SK-N-SH treated with all-trans-retinoic acid at 6 μM for 48 hours (cell line): ENCODE measurements around the gene FGF11.

ENCODE experiments used
- ATAC-seq: fragments of 200-7000 bp; cut with Tn5 transposase; 3 replicates; pipeline ENCODE4 v1.9.1; 2020; ENCODE audit warnings: mild to moderate bottlenecking, moderate library complexity
- ARNTL ChIP-seq: fragments of 450-650 bp; formaldehyde crosslinking; IDR thresholded peaks from 2 replicates; pipeline ENCODE4 v1.5.0; 2020; ENCODE audit warnings: low read depth, mild to moderate bottlenecking, moderate library complexity, borderline replicate concordance
- BACH2 ChIP-seq: fragments of 250-450 bp; sonication (Bioruptor Pico); IDR thresholded peaks from 2 replicates; pipeline ENCODE4 v1.9.0; 2021; ENCODE audit warnings: mild to moderate bottlenecking, borderline replicate concordance
- CREB5 ChIP-seq: fragments of 250-450 bp; sonication (Bioruptor Pico); IDR thresholded peaks from 2 replicates; pipeline ENCODE4 v1.5.1; 2020; ENCODE audit warnings: low read depth, mild to moderate bottlenecking, moderate library complexity
- CSDC2 ChIP-seq: fragments of 250-450 bp; sonication (Bioruptor Pico); IDR thresholded peaks from 2 replicates; pipeline ENCODE4 v1.5.0; 2020; ENCODE audit warnings: mild to moderate bottlenecking, moderate library complexity
- CSRNP3 ChIP-seq: fragments of 250-450 bp; sonication (Bioruptor Pico); IDR thresholded peaks from 2 replicates; pipeline ENCODE4 v1.5.1; 2021; ENCODE audit warnings: mild to moderate bottlenecking, moderate library complexity
- ESRRG ChIP-seq: fragments of 250-450 bp; sonication (Bioruptor Pico); IDR thresholded peaks from 2 replicates; pipeline ENCODE4 v1.6.1; 2021; ENCODE audit warnings: mild to moderate bottlenecking
- GLIS3 ChIP-seq: fragments of 250-450 bp; sonication (Bioruptor Pico); IDR thresholded peaks from 2 replicates; pipeline ENCODE4 v1.5.0; 2020; ENCODE audit warnings: mild to moderate bottlenecking, moderate library complexity
- ISL1 ChIP-seq: fragments of 250-450 bp; sonication (Bioruptor Pico); IDR thresholded peaks from 2 replicates; pipeline ENCODE4 v2.1.2; 2022; ENCODE audit warnings: mild to moderate bottlenecking, moderate library complexity
- OSR1 ChIP-seq: fragments of 250-450 bp; sonication (Bioruptor Pico); IDR thresholded peaks from 2 replicates; pipeline ENCODE4 v1.8.0; 2022; ENCODE audit warnings: moderate library complexity, mild to moderate bottlenecking, inconsistent platforms
- PATZ1 ChIP-seq: fragments of 250-450 bp; sonication (Bioruptor Pico); IDR thresholded peaks from 2 replicates; pipeline ENCODE4 v1.8.0; 2020; ENCODE audit warnings: mild to moderate bottlenecking, moderate library complexity, borderline replicate concordance
- PPARA ChIP-seq: fragments of 250-450 bp; sonication (Bioruptor Pico); IDR thresholded peaks from 2 replicates; pipeline ENCODE4 v1.5.0; 2020; ENCODE audit warnings: mild to moderate bottlenecking, borderline replicate concordance
- RARB ChIP-seq: fragments of 250-450 bp; sonication (Bioruptor Pico); IDR thresholded peaks from 2 replicates; pipeline ENCODE4 v1.8.0; 2021; ENCODE audit warnings: mild to moderate bottlenecking, moderate library complexity
- SNAI2 ChIP-seq: fragments of 250-450 bp; sonication (Bioruptor Pico); IDR thresholded peaks from 2 replicates; pipeline ENCODE4 v1.5.0; 2020; ENCODE audit warnings: mild to moderate bottlenecking, moderate library complexity
- TCF4 ChIP-seq: fragments of 250-450 bp; sonication (Bioruptor Pico); IDR thresholded peaks from 2 replicates; pipeline ENCODE4 v1.8.0; 2021; ENCODE audit warnings: mild to moderate bottlenecking, moderate library complexity, borderline replicate concordance
- TOX ChIP-seq: fragments of 250-450 bp; sonication (Bioruptor Pico); IDR thresholded peaks from 2 replicates; pipeline ENCODE4 v1.8.0; 2021; ENCODE audit warnings: mild to moderate bottlenecking, moderate library complexity, borderline replicate concordance
- TSHZ2 ChIP-seq: fragments of 250-450 bp; sonication (Bioruptor Pico); IDR thresholded peaks from 2 replicates; pipeline ENCODE4 v1.5.0; 2020; ENCODE audit warnings: mild to moderate bottlenecking, moderate library complexity
- ZC3H10 ChIP-seq: fragments of 250-450 bp; sonication (Bioruptor Pico); IDR thresholded peaks from 2 replicates; pipeline ENCODE4 v1.5.1; 2021; ENCODE audit warnings: mild to moderate bottlenecking, moderate library complexity
- ZFP3 ChIP-seq: fragments of 250-450 bp; sonication (Bioruptor Pico); IDR thresholded peaks from 2 replicates; pipeline ENCODE4 v1.5.0; 2020; ENCODE audit warnings: mild to moderate bottlenecking, moderate library complexity
- ZFP30 ChIP-seq: fragments of 450-650 bp; formaldehyde crosslinking; IDR thresholded peaks from 2 replicates; pipeline ENCODE4 v1.5.0; 2022; ENCODE audit warnings: mild to moderate bottlenecking, moderate library complexity
- ZNF565 ChIP-seq: fragments of 450-650 bp; formaldehyde crosslinking; conservative IDR thresholded peaks from 2 replicates; pipeline ENCODE4 v1.5.0; 2020; ENCODE audit warnings: low read depth, mild to moderate bottlenecking, moderate library complexity
- ZNF70 ChIP-seq: fragments of 450-650 bp; formaldehyde crosslinking; IDR thresholded peaks from 2 replicates; pipeline ENCODE4 v1.5.0; 2020; ENCODE audit warnings: mild to moderate bottlenecking, moderate library complexity
- ZNF8 ChIP-seq: fragments of 450-650 bp; formaldehyde crosslinking; IDR thresholded peaks from 2 replicates; pipeline ENCODE4 v1.5.0; 2020; ENCODE audit warnings: mild to moderate bottlenecking, moderate library complexity

The FGF11 gene

GRCh38 chr17:7483255-7484066, 44.1 kb downstream of the FGF11 start:
- peak; percentile 75 for ATAC-seq
- TF ChIP-seq TSHZ2, result no peak
- peak; percentile 89 for TF ChIP-seq PATZ1
- no peak for TF ChIP-seq SNAI2 (CRISPR knock-in tag)
- TF ChIP-seq GLIS3 (CRISPR knock-in tag), result no peak
- TF ChIP-seq ISL1 (CRISPR knock-in tag), result no peak
- no peak for TF ChIP-seq CSDC2 (CRISPR knock-in tag)
- TF ChIP-seq CSRNP3 (CRISPR knock-in tag), result no peak
- TF ChIP-seq ZNF565 (CRISPR knock-in tag), result no peak

- TF ChIP-seq OSR1 (CRISPR knock-in tag) (no peak), RARB (CRISPR knock-in tag) (peak; percentile 94), CSDC2 (CRISPR knock-in tag) (0 out of 2 replicates have a peak, but pooled peaks have one; percentile 37), SNAI2 (CRISPR knock-in tag) (no peak), CREB5 (CRISPR knock-in tag) (peak; percentile 84), TSHZ2 (0 out of 2 replicates have a peak, but pooled peaks have one; percentile 19), ZC3H10 (CRISPR knock-in tag) (peak; percentile 90), PPARA (CRISPR knock-in tag) (no peak), ESRRG (CRISPR knock-in tag) (peak; percentile 97), ZNF8 (CRISPR knock-in tag) (peak; percentile 67; the same call in 1 of the 2 replicates), CSRNP3 (CRISPR knock-in tag) (peak; percentile 97), ARNTL (CRISPR knock-in tag) (0 out of 2 replicates have a peak, but pooled peaks have one; percentile 22), TCF4 (CRISPR knock-in tag) (peak; percentile 47; the same call in 1 of the 2 replicates), ZNF70 (CRISPR knock-in tag) (peak; percentile 49; the same call in 1 of the 2 replicates), TOX (peak; percentile 93), BACH2 (no peak), ZFP30 (CRISPR knock-in tag) (peak; percentile 50; the same call in 1 of the 2 replicates), ZNF565 (CRISPR knock-in tag) (no peak), ZFP3 (CRISPR knock-in tag) (peak; percentile 18; the same call in 1 of the 2 replicates), GLIS3 (CRISPR knock-in tag) (peak; percentile 98), ISL1 (CRISPR knock-in tag) (no peak)
- peak; percentile 76 for ATAC-seq
Measured at GRCh38 chr17:7484067-7484918, 45.0 kb downstream of the FGF11 start, which contains the start of gene POLR2A. Gene POLR2A, plus strand, starts transcription at chr17:7484366.
